Body of pancreas (tissue), 4 donors: ENCODE measurements around the gene SLC35F3.

Source experiments
- CTCF ChIP-seq, 7 experiments: fragments of 450-650 bp in 4 of 7; fragments of 200-600 bp in 3 of 7; sonication (generic) in 3 of 7; IDR thresholded peaks; one replicate each; pipeline ENCODE4 v1.5.1; 2016 to 2019; ENCODE audit warnings: antibody characterized with exemption in 7 of 7
- POLR2A ChIP-seq, 3 donors: fragments of 450-650 bp; IDR thresholded peaks; one replicate each; pipeline ENCODE4 v1.6.1; 2016; ENCODE audit warnings: antibody characterized with exemption in 3 of 3, mild to moderate bottlenecking in 2 of 3

DNA sequence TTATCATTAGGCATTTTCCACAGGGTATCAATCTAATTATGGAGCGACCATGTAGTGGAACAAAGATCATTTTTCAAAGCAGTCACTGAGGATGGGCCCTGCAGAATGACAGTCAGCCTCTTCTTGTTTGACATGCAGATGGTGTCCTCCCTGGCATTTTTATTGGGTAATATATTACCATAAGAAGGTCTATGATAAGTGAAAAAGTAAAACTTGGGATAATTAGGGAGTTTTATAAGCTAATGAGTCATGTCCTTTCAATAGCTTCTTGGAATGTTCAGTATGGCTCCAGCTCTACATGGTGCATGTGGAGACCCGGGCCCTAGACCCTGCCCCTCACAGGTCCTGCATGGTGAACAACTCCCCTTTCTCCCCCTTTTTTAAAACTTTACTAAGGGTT lies 236.5 kb downstream of the SLC35F3 start:
- TF ChIP-seq CTCF (IDR thresholded peaks at IDR 0.05), result no peak
- TF ChIP-seq POLR2A (IDR thresholded peaks at IDR 0.05), result no peak
